GM21528 (cell line): ENCODE data around the gene JTB.
"Not testable (repeated sequence)": the region's sequence is repeated elsewhere in the genome, so short reads cannot be mapped to it uniquely, and the experiment has no call there.

ENCODE experiments used
- ATAC-seq: cut with Tn5 transposase; IDR thresholded peaks from one replicate; pipeline ENCODE4 v1.9.1; 2021; ENCODE audit warnings: mild to moderate bottlenecking, moderate library complexity; ENCODE audit not compliant: unreplicated experiment, low FRiP score

JTB gene

GRCh38 chr1:153981735-153982134 is 4.3 kb upstream of the JTB start:
- not testable (repeated sequence) for ATAC-seq

- not testable (repeated sequence) for ATAC-seq
These were observed 1.6 kb upstream of the JTB start for GRCh38 chr1:153979091-153979490.

GRCh38 chr1:153978274-153978909 is 918 bp upstream of the JTB start:
- no peak for ATAC-seq

GRCh38 chr1:153976819-153977249 is 640 bp downstream of the JTB start:
- ATAC-seq, result no peak

GRCh38 chr1:153973525-153973924 is 3.9 kb downstream of the JTB start:
- no peak for ATAC-seq

- no peak for ATAC-seq
These were observed 4.4 kb downstream of the JTB start for GRCh38 chr1:153973071-153973470.

GRCh38 chr1:153970346-153970745 is 7.1 kb downstream of the JTB start:
- ATAC-seq, result no peak

- no peak for ATAC-seq
These were observed 8.5 kb downstream of the JTB start for GRCh38 chr1:153968972-153969371.

GRCh38 chr1:153968408-153968807 is 9.1 kb downstream of the JTB start:
- ATAC-seq, result no peak

GRCh38 chr1:153968000-153968363 is 9.5 kb downstream of the JTB start:
- ATAC-seq, result no peak

- ATAC-seq, result peak; percentile 64
These were observed 10.1 kb downstream of the JTB start, which contains the start of gene CREB3L4 for GRCh38 chr1:153967107-153967999. TSS of gene CREB3L4 (plus strand) at chr1:153967902. CDS start at chr1:153968526, 624 bp downstream.

GRCh38 chr1:153963850-153964331 is 13.6 kb downstream of the JTB start:
- ATAC-seq, result no peak

- peak; percentile 48 for ATAC-seq
These were observed 14.2 kb downstream of the JTB start, which contains the start of gene SLC39A1 for GRCh38 chr1:153963030-153963849. TSS of gene SLC39A1 (minus strand) at chr1:153963537. CDS start at chr1:153962715, 822 bp downstream.

- ATAC-seq, result no peak
These were observed 15.1 kb downstream of the JTB start for GRCh38 chr1:153962088-153963029.

- no peak for ATAC-seq
These were observed 16.1 kb downstream of the JTB start for GRCh38 chr1:153961421-153961820.

- ATAC-seq, result no peak
These were observed 17.3 kb downstream of the JTB start for GRCh38 chr1:153960206-153960605.

GRCh38 chr1:153959454-153959853 is 18.0 kb downstream of the JTB start:
- ATAC-seq, result no peak

- ATAC-seq, result no peak
These were observed 18.6 kb downstream of the JTB start for GRCh38 chr1:153958961-153959260.

- ATAC-seq, result peak; percentile 71
These were observed 19.1 kb downstream of the JTB start, which contains the start of gene CRTC2 for GRCh38 chr1:153958111-153958960. TSS of gene CRTC2 (minus strand) at chr1:153958612. CDS start at chr1:153958497, 115 bp downstream.
